HEK293T (cell line): Measurements from ENCODE around the gene SMPDL3B.

ENCODE experiments used
- FOXA1 ChIP-seq: fragments of 450-650 bp; IDR thresholded peaks from 2 replicates; pipeline ENCODE4 v1.6.1; 2016; ENCODE audit warnings: mild to moderate bottlenecking
- FOXM1 ChIP-seq: fragments of 450-650 bp; IDR thresholded peaks from 2 replicates; pipeline ENCODE4 v1.6.1; 2017; ENCODE audit warnings: mild to moderate bottlenecking, borderline replicate concordance
- LEF1 ChIP-seq: fragments of 450-650 bp; IDR thresholded peaks from 2 replicates; pipeline ENCODE4 v1.6.1; 2017; ENCODE audit warnings: mild to moderate bottlenecking, borderline replicate concordance
- NFRKB ChIP-seq: fragments of 450-650 bp; IDR thresholded peaks from 2 replicates; pipeline ENCODE4 v1.6.1; 2016; ENCODE audit warnings: mild to moderate bottlenecking, moderate library complexity
- SUZ12 ChIP-seq: fragments of 450-650 bp; IDR thresholded peaks from 2 replicates; pipeline ENCODE4 v1.6.1; 2016; ENCODE audit warnings: mild to moderate bottlenecking
- TF ChIP-seq, protein P1 (sequence below): fragments of 450-650 bp; IDR thresholded peaks from 2 replicates; pipeline ENCODE4 v1.6.1; 2016

DNA sequence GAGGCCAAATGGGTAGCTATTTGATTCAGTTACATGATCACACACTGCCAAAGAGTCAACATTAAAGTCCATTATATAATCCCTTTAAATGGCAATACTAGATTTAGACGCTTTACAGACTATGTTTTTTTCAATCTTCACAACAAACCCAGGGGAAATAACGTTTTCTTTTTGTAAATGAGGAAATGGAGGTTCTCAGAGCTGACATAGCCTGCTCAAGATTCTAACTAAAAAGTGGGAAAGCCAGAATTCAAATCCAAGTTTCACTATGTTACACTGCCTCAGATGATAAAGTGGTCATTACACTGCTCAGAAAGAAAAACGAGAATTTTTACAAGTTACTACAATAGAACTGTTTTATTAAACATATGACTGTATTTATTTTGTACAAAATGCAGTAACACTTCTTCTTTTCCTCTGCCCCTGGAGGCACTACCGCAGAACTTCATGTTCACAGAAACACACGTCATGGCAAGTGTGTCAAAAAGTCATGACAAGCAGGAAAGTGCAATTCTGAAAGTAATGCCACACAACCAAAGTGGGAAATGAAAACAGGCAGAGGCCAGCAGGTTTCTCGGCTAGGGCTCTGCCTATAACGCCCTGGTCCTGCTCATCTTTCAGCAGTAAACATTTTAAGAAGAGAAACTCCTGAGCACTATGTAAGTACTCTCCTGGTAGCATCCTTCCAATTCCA lies 43.5 kb upstream of the SMPDL3B start:
- TF ChIP-seq SUZ12 (no peak), FOXA1 (no peak), LEF1 (no peak), NFRKB (no peak), FOXM1 (no peak)
- TF ChIP-seq, protein P1, sequence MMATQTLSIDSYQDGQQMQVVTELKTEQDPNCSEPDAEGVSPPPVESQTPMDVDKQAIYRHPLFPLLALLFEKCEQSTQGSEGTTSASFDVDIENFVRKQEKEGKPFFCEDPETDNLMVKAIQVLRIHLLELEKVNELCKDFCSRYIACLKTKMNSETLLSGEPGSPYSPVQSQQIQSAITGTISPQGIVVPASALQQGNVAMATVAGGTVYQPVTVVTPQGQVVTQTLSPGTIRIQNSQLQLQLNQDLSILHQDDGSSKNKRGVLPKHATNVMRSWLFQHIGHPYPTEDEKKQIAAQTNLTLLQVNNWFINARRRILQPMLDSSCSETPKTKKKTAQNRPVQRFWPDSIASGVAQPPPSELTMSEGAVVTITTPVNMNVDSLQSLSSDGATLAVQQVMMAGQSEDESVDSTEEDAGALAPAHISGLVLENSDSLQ: no peak
